HG03378 (cell line): ENCODE measurements around the gene AGBL1.

Experiments
- ATAC-seq: cut with Tn5 transposase; IDR thresholded peaks from one replicate; pipeline ENCODE4 v1.9.1; 2021; ENCODE audit warnings: mild to moderate bottlenecking, moderate library complexity; ENCODE audit not compliant: unreplicated experiment

Gene AGBL1

GRCh38 chr15:86162641-86163040 is 83.0 kb downstream of the AGBL1 start:
- no peak for ATAC-seq

GRCh38 chr15:86163816-86164215 is 84.1 kb downstream of the AGBL1 start:
- ATAC-seq, result no peak

- no peak for ATAC-seq
Observed at GRCh38 chr15:86164232-86164898, 84.7 kb downstream of the AGBL1 start.

GRCh38 chr15:86165265-86166211 is 85.9 kb downstream of the AGBL1 start:
- ATAC-seq, result no peak

- ATAC-seq, result no peak
Observed at GRCh38 chr15:86167841-86168240, 88.2 kb downstream of the AGBL1 start.

GRCh38 chr15:86178845-86179244 is 99.2 kb downstream of the AGBL1 start:
- ATAC-seq, result no peak

- peak; percentile 58 for ATAC-seq
Observed at GRCh38 chr15:86183596-86184491, 104.2 kb downstream of the AGBL1 start.

- ATAC-seq, result no peak
Observed at GRCh38 chr15:86193716-86194380, 114.2 kb downstream of the AGBL1 start.

- no peak for ATAC-seq
Observed at GRCh38 chr15:86197770-86198169, 118.1 kb downstream of the AGBL1 start.

GRCh38 chr15:86199467-86200145 is 119.9 kb downstream of the AGBL1 start:
- ATAC-seq, result no peak

- ATAC-seq, result no peak
Observed at GRCh38 chr15:86201313-86202008, 121.8 kb downstream of the AGBL1 start.

GRCh38 chr15:86203462-86203861 is 123.8 kb downstream of the AGBL1 start:
- ATAC-seq, result no peak

GRCh38 chr15:86205096-86205495 is 125.4 kb downstream of the AGBL1 start:
- no peak for ATAC-seq

- ATAC-seq, result no peak
Observed at GRCh38 chr15:86213420-86213819, 133.7 kb downstream of the AGBL1 start.

GRCh38 chr15:86213888-86214287 is 134.2 kb downstream of the AGBL1 start:
- no peak for ATAC-seq

- ATAC-seq, result no peak
Observed at GRCh38 chr15:86221119-86221518, 141.4 kb downstream of the AGBL1 start.

GRCh38 chr15:86229306-86229705 is 149.6 kb downstream of the AGBL1 start:
- ATAC-seq, result no peak

GRCh38 chr15:86229936-86230335 is 150.3 kb downstream of the AGBL1 start:
- no peak for ATAC-seq
